GM12801 (cell line): Measurements from ENCODE around the gene FRAS1.

Source experiments
- CTCF ChIP-seq: IDR thresholded peaks from one replicate; pipeline ENCODE4 v1.5.1; 2011; ENCODE audit warnings: control low read depth; ENCODE audit not compliant: insufficient read length; ENCODE audit errors: extremely low read depth

Gene FRAS1

DNA sequence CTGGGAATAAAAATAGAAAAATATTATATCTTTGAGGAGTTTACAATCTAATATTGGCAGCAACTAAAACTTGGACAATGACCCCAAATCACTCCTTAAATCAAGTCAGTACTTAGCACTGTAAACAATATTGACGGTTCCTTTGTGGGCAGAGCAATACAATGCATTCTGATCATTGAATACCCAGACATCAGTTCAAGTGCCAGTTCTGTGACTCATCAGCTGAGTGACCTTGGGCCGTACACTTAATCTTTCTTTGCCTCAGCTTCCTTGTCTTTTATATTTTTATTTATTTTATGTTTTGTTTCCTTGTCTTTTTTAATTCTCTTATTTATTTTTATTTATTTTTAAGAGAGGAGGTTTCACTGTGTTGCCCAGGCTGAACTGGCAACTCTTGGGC, 382.2 kb downstream of the FRAS1 start:
- TF ChIP-seq CTCF = no peak

GRCh38 chr4:78441756-78442155, 384.6 kb downstream of the FRAS1 start:
- TF ChIP-seq CTCF = no peak

GRCh38 chr4:78446619-78447018, 389.5 kb downstream of the FRAS1 start:
- TF ChIP-seq CTCF = no peak

- TF ChIP-seq CTCF = no peak
These were observed 394.3 kb downstream of the FRAS1 start for GRCh38 chr4:78451407-78451806.

- no peak for TF ChIP-seq CTCF
These were observed 396.9 kb downstream of the FRAS1 start for GRCh38 chr4:78454016-78454415.

DNA sequence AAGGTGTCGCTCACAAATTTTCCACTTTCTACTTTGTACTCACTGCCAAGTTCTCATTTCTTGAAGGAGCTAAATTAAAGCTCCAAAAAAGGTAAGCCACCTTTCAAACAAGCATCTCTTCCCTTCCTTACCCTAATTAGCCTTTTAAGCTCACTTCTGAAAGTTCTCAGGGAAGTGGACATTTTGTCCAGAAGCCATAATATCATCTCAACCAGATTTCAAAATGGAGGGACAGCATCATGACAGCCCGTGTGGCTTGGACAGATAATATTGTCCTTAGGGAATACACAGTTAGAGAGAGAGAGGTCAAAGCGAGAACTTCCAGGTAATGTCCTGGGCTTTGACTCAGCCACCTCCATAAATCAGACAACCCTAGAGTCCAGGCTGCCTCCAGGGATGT, 400.6 kb downstream of the FRAS1 start:
- no peak for TF ChIP-seq CTCF

DNA sequence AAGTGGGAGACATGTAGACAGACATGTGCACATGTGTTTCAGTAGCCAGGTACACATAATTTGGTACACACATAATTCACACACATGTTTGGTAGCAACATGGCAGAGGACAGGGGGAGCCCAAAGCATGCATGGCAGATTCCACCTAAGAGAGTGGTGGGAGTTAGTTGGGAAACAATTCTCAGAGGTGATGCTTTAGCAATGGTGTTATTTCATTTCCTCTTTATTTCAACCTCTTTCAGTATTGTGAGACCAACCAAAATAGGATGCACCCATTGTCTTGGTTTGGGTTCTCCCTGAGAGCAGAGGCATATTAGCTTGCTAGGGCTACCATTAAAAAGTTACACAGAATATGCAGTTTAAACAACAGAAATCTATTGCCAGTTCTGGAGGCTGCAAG, 402.2 kb downstream of the FRAS1 start:
- no peak for TF ChIP-seq CTCF

DNA sequence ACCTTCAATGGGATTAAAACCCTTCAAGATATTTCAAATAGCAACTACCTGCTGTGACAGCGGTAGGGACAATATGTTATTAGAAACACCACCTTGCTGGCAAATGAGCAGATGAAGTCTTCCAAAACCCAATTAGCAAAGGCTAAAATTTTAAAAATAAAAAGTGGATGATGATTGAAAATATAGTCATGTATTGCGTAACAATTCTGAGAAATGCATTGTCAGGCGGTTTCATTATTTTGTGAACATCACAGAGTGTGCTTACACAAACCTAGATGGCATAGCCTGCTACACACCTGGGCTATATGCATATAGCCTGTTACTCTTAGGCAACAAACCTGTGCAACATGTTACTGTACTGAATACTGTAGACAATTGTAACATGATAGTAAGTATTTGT, 403.2 kb downstream of the FRAS1 start:
- no peak for TF ChIP-seq CTCF
